HG03159 (cell line): ENCODE measurements around the gene IL17RE.
"Not testable (repeated sequence)": the region's sequence is repeated elsewhere in the genome, so short reads cannot be mapped to it uniquely, and the experiment has no call there.

ENCODE experiments used
- ATAC-seq: cut with Tn5 transposase; IDR thresholded peaks from one replicate; pipeline ENCODE4 v1.9.1; 2021; ENCODE audit warnings: mild to moderate bottlenecking, moderate library complexity; ENCODE audit not compliant: unreplicated experiment

The IL17RE gene

DNA sequence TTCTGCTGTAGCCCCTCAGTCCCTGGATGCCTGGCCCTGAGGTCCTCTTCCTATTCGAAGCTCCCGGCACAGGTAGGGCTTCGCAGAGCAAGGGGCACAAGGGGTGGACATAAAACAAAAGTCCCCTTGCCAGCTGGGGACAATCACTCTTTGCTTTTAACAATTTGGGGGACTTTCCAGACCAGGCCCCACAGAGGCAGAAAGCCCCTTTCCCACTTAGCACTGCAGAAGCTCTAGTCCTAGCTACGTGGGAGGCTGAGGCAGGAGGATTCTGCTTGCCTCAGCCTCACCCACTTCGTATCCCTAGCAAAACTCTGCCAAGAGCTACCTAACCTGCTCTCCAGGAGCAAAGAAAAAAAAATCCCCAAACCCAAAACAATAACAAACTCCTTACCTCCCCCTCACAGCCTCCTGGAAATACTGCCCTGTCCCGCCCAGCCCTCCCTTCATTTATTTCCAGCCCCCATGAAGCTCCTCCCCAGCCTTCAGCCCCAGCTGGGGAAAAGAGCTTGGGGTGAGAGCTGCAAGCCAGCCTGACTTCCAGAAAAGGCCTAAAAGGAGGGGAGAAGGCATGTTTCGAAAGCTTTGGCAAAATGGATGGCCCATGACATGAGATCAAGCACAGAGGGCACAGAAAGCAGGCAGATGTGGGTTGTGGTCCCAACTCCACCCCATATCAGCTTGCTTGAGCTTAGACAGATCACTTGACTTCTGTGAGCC lies 22.7 kb upstream of the IL17RE start, which contains the start of gene CIDEC:
TSS of gene CIDEC (minus strand) at position 424 of the 720 bp plus-strand sequence. CDS start 1,767 bp downstream, outside the sequence.
- no peak for ATAC-seq

DNA sequence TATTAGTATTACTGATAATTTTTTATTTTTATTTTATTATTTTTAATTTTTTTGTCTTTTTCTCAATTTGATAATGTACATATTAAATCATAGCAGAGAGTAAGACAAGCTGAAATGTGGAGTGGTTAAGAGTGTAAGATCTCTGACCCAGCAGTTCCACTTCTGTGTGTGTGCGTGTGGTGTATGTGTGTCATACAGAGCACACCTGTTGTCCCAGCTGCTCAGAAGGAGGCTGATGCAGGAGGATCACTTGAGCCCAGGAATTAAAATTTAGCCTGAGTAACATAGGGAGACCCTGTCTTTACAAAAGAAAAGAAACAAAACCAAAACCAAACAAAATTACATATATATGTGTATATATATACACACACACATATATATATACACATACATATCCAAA lies 21.2 kb upstream of the IL17RE start:
- ATAC-seq: no peak

DNA sequence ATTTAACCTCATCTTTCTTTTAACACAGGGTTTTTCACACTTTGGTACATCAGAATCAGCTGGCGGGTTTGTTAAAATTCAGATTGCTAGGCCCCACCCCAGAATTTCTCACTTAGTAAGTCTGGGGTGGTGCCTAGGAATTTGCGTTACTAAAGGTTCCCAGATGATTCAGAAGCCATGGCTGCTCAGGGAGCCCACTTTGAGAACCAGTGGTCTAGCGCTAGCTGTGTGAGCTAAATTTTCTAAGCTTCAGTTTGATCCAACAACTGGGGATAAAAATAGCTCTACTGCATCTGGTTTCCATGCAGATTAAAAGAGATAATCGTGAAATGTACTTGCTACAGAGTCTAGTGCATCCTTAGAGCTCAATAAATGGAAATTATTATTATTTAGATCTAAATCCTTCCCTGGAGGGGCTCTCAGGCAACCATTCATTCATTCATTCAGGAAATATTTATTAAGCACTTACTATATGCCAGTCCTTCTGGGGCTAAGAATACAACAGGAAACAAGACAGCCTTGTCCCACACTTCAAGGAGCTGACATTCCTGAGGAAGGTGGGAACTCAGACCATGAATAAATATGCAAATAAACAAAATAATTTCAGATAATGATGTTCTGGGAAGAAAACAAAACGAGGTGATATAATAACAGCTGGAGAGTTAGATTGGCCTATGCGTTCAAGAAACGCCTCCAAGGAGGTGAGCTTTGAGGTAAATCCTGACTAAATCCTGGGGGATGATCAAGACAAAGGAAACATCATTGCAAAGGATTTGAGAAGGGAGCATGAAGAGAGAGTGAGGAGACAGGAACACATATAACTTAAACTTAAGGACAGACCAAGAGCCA lies 18.7 kb upstream of the IL17RE start:
- ATAC-seq: no peak

DNA sequence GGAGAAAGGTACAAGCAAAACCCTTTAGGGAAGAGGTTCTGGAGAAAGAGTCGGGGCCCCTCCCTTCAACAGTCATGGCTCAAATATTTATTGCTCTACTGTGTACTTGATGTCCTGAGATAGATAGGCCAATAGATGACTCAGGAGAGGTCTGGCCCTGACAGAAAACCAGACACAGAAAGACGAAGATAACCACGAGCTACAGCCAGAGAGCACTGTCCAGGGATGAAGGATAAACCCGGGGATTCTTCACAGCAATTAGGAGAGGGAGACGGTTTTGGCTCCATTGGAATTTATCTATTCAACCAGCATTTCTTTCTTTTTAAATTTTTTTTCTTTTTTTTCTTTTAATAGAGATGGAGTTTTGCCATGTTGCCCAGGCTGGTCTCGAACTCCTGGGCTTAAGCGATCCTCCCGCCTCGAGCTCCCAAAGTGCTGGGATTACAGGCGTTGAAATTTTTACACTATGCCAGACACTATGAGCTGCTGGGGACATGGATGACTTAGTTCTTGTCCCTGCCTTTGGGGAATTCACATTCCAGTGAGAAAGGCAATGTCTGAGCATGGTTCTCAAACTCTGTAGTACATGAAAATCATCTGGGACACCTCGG lies 18.0 kb upstream of the IL17RE start:
- no peak for ATAC-seq

DNA sequence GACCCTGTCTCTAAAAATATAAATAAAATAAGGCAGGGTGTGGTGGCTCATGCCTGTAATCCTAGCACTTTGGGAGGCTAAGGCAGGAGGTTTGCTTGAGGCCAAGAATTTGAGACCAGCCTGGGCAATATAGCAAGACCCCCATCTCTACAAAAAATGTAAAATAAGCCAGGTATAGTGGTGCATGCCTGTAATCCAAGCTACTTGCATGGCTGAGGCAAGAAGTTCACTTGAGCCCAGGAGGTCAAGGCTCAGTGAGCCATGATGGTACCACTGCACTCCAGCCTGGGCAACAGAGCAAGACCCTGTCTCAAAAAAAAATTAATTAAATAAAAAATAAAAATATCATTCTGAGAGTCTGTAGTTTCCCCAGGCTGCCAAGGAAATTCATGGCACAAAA lies 16.3 kb upstream of the IL17RE start:
- no peak for ATAC-seq

DNA sequence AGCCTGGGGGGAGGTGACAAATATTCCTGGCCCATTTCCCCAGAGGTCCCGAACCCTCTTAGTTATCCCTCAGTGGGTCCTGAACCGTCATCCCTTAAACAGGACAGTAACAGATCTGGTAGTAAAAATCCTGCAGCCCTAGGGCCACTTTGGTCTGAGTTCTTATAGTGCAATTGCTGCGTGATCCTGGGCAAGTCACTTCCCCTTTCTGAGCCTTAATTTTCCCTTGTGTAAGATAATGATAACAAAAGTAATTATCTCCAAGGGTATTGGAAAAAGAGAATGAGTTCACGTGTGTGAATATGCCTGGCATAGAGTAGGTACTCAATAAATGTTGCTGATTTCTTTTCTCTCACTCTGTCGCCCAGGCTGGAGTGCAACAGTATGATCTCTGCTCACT lies 15.2 kb upstream of the IL17RE start:
- ATAC-seq: no peak

DNA sequence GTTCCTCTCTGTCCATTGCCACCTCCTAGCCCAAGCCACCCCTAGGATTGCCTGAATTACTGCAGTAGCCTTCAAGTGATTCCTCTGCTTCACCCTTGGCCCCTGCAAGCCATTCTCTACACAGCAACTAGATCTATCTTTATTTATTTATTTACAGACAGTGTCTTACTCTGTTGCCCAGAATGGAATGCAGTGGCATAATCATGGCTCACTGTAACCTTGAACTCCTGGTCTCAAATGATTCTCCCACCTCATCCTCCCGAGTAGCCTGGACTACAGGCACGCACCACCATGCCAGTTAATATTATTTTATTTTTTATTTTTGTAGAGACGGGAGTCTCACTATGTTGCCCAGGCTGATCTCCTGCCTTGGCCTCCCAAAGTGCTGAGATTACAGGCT lies 14.1 kb upstream of the IL17RE start:
- ATAC-seq: no peak

DNA sequence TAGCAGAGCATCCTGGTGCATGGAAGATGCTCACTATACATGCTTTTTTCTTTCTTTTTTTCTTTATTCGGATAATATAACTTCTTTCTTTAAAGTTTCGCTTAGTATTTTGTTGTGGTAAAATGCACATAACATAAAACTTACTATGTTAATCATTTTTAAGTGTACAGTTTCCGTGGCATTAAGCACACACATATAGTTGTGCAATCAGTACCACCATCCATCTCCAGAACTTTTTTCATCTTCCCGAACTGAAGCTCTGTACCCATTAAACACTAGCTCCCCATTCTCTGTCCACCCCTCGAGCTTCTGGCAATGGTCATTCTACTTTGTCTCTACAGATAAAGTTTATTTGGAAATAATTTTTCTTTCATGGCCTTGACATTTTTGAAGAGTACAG lies 13.2 kb upstream of the IL17RE start:
- no peak for ATAC-seq

DNA sequence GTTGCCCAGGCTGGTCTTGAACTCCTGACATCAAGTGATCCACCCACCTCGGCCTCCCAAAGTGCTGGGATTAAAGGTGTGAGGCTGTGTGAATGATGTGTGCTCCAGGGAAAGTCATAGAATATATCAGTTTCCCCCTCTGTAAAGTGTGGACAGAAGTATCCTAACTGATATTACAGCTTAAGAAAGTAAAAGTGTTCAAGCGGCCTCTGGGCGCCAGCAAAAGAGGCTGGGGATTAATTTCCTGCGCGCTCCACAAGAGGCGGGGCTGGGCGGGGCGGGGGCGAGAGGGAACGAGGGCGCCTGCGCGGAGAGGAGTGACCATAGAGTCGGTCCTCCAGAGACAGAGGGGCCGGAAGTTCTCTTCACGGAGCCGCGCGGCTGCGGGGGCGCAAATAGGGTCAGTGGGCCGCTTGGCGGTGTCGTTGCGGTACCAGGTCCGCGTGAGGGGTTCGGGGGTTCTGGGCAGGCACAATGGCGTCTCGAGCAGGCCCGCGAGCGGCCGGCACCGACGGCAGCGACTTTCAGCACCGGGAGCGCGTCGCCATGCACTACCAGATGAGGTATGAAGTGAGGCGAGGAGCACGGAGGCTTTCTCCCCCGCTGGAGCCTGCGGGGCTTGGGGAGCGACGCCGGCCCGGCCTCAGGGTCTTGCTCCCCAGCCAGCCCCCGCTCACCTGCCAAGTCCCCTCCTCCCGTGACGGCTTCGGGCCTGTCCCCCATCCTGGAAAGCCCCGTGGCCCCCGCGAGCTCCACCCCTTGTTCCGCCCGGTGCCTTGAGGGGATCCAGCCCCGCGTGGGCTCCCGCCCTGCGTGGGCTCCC lies 12.2 kb upstream of the IL17RE start, which contains the start of gene JAGN1:
TSS of gene JAGN1 (plus strand) at position 362 of the 823 bp plus-strand sequence. CDS start at position 475, 113 bp downstream.
- peak; percentile 72 for ATAC-seq

DNA sequence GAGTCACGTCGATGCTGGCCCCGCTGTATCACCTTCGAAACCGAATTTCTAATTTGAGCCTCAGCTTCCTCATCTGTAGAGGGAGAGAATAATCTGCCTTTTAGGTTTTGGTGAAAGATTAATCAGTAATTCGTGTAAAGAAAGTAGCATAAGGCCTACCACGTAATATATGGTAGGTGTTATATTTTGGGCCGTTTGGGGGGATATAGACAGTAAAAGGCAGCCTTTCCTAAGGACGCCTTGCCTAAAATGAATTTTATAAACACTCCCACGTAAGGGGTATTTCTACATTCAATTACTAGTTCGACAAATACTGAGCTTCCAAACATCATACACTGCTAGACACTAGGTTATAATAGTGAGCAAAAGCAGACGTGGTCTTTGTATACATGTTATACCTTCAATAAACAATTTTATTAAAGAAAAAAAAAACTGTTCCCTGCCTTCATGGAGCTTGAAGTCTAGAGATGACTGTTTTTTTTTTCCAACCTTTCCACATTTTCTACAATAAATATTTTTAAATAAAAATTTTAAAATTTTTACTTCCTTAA lies 11.5 kb upstream of the IL17RE start:
- ATAC-seq: no peak

DNA sequence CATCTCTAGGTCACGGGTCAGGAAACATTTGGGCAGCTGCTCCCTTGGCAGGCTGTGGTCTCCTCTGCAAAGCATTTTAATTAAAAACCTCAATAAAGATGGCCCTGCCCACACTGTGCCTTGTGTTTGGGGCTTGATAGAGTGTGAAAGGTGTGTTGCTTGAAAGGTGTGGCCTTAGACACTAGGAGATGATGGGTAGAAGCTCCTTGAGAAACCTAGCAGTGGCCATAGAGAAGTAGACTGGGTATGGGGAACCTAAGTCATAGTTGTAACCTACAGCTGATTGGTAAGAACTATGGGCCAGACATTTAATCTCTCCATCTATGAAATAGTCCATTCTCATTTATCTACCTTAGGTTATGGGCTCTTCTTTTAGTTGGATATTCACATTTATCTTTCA lies 8.9 kb upstream of the IL17RE start:
- ATAC-seq: no peak

DNA sequence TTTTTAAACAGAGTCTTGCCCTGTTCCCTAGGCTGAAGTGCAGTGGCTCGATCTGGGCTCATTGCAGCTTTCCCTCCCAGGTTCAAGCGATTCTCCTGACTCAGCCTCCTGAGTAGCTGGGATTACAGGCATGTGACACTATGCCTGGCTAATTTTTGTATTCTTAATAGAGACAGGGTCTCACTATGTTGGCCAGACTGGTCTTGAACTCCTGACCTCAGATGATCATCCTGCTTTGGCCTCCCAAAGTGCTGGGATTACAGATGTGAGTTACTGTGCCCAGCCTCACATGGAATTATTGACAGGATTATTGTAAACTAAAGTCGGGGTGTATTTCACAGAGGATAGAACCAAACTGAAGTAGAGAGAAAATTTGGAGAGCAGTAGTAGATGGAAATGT lies 6.9 kb upstream of the IL17RE start:
- not testable (repeated sequence) for ATAC-seq

DNA sequence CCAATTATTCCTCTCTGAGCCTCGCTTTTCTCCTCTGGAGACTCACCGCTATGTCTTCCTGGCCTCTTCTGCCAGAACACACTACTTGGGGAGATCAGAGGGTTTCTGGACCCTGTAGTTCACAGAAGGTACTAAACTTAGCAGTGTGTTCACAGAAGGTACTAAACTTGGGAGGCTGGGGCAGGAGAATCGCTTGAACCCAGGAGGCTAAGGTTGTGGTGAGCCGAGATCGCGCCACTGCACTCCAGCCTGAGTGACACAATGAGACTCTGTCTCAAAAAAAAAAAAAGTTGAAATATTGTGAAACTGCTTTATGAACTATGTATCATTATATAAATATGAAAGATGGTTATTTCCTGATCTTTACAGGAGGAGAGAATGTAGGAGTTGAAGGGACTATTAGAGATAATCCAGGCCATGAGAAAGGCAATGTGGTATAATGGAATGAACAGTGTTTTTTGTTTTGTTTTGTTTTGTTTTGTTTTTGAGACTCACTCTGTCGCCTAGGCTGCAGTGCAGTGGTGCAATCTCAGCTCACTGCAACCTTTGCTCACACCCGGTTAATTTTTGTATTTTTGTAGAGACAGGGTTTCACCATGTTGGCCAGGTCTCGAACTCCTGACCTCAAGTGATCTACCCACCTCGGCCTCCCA lies 5.8 kb upstream of the IL17RE start:
- ATAC-seq: not testable (repeated sequence)

DNA sequence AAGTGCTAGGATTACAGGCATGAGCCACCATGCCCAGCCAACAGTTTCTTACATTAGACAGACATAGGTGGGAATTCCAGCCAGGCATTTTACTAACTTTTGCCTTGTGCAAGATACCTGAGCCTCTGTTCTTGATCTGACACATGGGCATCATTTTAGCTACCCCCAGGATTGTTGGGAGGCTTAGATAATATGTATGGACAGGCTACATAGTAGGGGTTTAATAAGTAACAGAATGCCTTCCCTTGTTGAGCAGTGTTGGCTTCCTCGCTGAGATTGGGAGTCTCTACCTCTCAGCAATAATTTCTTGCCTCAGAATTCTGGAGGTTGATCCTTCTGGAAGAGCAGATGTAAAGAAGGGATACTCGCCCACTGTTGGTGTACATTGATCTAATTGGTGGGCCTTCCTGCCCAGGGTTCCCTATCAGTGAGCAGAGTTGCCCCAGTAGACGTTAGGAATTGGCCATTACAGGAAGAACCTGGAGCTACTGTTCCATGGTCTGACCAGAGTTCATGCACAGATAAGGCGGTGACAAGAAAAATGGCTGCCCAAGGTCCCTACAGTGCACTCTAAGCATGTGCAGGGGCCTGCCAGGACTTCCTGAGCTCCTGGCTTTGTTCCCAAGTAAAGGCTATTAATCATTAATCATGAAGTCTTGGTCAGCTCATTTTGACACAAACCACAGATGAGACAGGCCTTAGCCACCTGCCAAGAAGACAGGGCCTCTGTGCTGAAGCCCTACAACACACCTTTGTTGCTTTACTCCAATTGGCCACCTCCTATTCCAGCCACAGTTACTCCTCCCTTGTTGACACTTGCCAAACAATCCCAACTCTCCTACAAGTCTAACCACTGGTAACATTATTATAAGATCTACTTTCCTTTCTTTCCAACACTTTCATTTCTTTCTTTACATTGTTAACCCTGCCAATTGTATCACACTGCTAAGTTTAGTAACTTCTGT lies 5.0 kb upstream of the IL17RE start:
- peak; percentile 57 for ATAC-seq

DNA sequence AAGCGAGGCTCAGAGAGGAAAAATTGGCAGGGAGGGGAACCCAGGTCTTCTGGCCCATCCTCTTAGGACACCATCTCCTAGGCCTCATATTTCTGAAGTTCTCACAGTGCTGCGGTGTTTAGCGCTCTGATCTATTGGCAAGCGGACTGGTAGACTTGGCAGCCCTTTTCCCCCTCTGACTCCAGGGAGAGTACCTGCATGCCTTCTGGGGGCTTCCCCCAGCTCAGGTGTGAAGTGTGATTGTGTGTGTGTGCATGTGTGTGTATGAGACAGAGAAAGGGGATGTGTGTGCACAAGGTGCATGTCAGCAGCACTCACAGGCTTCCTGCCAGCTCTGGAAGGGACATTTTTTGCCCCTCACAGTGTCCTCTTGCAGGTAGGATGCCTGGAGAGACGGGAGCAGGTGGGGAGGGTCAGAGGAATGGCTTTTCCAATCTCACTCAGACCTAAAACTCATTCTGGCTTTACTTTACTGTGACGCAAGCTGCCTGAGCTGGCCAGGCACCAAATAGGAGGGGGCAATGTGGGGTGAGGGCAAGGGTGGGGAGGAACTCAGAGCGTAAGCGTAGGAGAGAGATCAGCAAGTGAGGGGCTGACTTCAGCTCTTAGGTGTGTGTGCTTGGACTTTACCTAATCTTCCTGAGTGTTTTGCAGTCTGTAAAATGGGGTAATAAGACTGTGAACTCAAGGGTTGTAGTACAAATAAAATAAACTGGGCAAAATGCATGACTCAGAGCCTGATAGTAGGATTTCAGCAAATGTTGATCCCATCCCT lies 4.0 kb upstream of the IL17RE start:
- no peak for ATAC-seq

DNA sequence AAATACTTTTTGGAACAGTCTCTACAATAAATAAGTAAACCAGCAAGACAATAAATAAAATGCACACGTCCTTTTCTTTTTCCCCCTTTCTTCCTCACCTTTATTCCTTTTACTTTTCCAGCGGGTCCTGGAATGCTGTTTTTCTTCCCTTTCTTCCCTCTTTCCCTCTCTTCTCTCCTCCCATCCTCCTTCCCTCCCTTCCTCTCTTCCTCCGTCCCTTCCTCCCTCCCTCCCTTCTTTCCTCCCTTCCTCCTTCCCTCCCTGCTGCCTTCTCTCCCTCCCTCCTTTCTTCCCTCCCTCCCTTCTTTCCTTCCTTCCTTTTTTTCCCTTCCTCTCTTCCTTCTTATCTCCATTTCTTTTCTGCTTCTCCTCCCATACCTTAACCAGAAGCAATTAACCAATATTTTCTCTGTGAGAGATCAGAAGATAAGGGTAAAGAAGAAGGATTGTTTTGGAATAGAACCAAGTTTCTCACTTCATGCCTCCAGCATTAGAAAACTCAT lies 3.3 kb upstream of the IL17RE start:
- ATAC-seq: no peak

DNA sequence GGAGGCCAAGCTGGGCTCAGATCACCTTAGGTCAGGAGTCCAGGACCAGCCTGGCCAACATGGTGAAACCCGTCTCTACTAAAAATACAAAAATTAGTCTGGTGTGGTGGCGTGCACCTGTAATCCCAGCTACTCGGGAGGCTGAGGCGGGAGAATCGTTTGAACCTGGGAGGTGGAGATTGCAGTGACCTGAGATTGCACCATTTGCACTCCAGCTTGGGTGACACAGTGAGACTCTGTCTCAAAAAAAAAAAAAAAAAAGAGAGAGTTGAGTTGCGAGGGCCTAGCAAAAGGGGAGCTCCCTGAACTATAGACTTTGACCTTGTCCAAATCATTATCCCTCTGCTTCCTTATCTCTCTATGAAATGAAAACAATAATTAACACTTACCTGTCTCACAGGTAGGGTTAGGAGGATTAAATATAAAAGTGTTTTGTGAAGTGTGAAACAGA lies 1.7 kb upstream of the IL17RE start:
- not testable (repeated sequence) for ATAC-seq

DNA sequence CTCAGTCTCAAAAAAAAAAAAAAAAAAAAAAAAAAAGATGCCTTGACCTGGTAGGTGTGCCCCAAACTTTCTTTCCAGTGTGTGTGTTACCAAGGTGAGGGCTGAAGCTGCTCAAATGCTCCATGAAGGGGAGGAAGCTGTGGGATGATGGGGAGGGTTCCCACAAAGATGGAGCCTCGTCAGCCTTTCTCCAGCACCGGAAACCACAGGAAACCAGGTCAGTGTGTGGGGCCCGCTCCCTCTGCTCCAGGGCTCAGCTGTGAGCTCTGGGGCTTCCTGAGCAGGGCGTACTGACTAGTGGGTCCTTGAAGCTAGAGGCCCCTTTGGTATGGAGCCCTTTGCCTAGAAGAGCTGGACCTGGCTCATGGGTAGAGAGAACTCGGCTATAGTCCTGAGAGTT lies 681 bp upstream of the IL17RE start:
- ATAC-seq: no peak
